GM21576 (cell line): ENCODE measurements around the gene CD72.

Experiments used
- ATAC-seq: cut with Tn5 transposase; IDR thresholded peaks from one replicate; pipeline ENCODE4 v1.9.1; 2021; ENCODE audit warnings: mild to moderate bottlenecking, moderate library complexity; ENCODE audit not compliant: unreplicated experiment

Gene CD72

GRCh38 chr9:35560625-35561337, 57.4 kb downstream of the CD72 start:
- ATAC-seq, result no peak
